A673 (cell line): ENCODE measurements around the gene SEC16A.

Experiments used
- CTCF ChIP-seq: fragments of 300-800, 200-600 bp; sonication (generic); conservative IDR thresholded peaks from 2 replicates; pipeline ENCODE4 v1.5.1; 2017; ENCODE audit warnings: low read depth, mild to moderate bottlenecking, antibody characterized with exemption, low read length, moderate library complexity, mixed read lengths
- EZH2 ChIP-seq: fragments of 200-600 bp; sonication (generic); IDR thresholded peaks from 2 replicates; pipeline ENCODE4 v1.6.1; 2017; ENCODE audit warnings: borderline replicate concordance, low read depth, mild to moderate bottlenecking, mixed read lengths, antibody characterized with exemption, low read length; ENCODE audit not compliant: poor library complexity, severe bottlenecking

DNA sequence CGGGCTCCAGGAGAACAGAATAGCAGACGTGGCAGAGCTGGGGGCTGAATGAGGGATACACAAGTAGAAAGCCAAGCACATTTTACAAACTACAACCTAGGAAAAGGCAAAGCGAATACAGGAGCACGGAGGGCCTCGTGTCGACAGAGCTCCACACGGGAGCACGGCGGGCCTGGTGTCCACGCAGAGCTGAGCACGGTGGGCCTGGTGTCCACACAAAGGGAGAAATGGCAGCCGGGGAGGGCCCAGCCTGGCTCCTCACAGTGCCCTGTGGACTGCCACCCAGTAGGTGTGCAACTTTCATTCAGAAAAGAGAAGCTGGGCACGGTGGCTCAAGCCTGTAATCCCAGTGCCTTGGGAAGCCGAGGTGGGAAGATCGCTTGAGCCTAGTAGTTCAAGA, 39.8 kb downstream of the SEC16A start:
- TF ChIP-seq CTCF (no peak), EZH2 (no peak)
